ENCODE data around the gene TRIM54.

The TRIM54 gene, protein sequence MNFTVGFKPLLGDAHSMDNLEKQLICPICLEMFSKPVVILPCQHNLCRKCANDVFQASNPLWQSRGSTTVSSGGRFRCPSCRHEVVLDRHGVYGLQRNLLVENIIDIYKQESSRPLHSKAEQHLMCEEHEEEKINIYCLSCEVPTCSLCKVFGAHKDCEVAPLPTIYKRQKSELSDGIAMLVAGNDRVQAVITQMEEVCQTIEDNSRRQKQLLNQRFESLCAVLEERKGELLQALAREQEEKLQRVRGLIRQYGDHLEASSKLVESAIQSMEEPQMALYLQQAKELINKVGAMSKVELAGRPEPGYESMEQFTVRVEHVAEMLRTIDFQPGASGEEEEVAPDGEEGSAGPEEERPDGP

DNA sequence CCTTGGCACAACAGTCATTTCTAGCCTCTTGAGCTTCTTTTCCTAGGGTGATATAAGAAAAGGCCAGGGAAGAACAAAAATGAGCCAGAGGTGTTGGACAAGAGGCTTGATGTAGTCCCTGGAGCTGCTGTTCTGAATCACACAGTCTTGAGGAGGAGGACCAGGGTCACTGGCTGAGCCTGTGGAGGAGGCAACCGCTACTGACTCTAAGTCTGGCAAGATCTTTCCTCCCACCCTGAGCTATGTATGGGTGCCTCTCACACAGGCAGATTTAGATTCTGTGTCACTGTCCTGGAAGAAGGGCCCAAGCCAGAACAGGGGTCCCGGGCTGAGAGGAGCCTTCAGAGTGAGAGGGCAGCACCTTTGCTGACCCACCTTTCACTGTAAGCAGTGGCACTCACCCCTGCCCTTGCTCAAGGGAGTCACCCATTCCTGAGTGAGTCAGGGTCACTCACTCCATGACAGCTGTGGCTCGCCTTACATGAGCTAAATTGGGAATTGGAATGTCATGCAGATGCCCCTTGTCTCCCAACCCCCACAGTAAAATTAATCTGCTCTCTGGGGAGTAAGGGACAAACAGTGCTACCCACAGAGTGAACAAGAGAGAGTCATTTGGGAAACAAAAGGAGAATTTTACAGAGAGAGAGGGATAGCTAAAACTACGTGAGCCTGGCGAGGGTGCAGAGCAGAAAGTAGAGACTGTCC lies at the start of gene TRIM54:
TSS of gene TRIM54 (plus strand) at position 575 of the 705 bp plus-strand sequence. CDS start 303 bp downstream, outside the sequence.
- Histone ChIP-seq H3K27me3 (ENCODE audit: insufficient read depth, low read length, poor library complexity, severe bottlenecking) (no peaks in the 10 kb centered on the region), H3K4me2 (ENCODE audit: low read depth, low read length, poor library complexity, severe bottlenecking) (no peak within 1 kb of the TSS), H3K9ac (ENCODE audit: low read depth, low read length, poor library complexity, severe bottlenecking) (no peak within 1 kb of the TSS), H3K9me3 (ENCODE audit: insufficient read depth, low read depth, low read length) (no peaks in the 10 kb centered on the region), H3K4me3 (ENCODE audit: low read length, poor library complexity, severe bottlenecking) (no peak within 1 kb of the TSS), H3K4me1 (ENCODE audit: insufficient read depth, low read length, poor library complexity, severe bottlenecking) (peaks cover 7% of the 10 kb centered on the region), H4K20me1 (ENCODE audit: insufficient read depth, low read length, poor library complexity, severe bottlenecking) (no peaks in the 10 kb centered on the region), H3F3A (ENCODE audit: low read depth) (no peaks in the 10 kb centered on the region), H3K9me2 (replicated peaks; ENCODE audit: low read depth, low read length) (no peaks in the 10 kb centered on the region), H3K36me3 (ENCODE audit: insufficient read depth, low read length) (no peaks in the 10 kb centered on the region), H3K79me2 (ENCODE audit: insufficient read depth, low read length) (no peaks in the 10 kb centered on the region), H2AFZ (ENCODE audit: low read length) (no peak within 1 kb of the TSS)
- TF ChIP-seq, protein P1, sequence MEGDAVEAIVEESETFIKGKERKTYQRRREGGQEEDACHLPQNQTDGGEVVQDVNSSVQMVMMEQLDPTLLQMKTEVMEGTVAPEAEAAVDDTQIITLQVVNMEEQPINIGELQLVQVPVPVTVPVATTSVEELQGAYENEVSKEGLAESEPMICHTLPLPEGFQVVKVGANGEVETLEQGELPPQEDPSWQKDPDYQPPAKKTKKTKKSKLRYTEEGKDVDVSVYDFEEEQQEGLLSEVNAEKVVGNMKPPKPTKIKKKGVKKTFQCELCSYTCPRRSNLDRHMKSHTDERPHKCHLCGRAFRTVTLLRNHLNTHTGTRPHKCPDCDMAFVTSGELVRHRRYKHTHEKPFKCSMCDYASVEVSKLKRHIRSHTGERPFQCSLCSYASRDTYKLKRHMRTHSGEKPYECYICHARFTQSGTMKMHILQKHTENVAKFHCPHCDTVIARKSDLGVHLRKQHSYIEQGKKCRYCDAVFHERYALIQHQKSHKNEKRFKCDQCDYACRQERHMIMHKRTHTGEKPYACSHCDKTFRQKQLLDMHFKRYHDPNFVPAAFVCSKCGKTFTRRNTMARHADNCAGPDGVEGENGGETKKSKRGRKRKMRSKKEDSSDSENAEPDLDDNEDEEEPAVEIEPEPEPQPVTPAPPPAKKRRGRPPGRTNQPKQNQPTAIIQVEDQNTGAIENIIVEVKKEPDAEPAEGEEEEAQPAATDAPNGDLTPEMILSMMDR (conservative IDR thresholded peaks at IDR 0.05; ENCODE audit: low read length), result no peak
- TF ChIP-seq EZH2phosphoT487 (IDR thresholded peaks at IDR 0.05; ENCODE audit: borderline replicate concordance), result no peak

DNA sequence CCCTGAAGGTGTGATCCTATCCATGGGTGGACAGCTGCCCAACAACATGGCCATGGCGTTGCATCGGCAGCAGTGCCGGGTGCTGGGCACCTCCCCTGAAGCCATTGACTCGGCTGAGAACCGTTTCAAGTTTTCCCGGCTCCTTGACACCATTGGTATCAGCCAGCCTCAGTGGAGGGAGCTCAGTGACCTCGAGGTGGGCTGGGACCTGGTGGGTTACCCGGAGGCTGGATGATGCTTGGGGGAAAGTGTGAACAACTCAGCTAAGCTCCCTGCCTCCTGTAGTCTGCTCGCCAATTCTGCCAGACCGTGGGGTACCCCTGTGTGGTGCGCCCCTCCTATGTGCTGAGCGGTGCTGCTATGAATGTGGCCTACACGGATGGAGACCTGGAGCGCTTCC lies 48.9 kb upstream of the TRIM54 start:
- H3K27me3 ChIP-seq (ENCODE audit: insufficient read depth, low read length, poor library complexity, severe bottlenecking), result no peaks in the 10 kb centered on the region
- H3K9me3 ChIP-seq (ENCODE audit: insufficient read depth, low read depth, low read length), result no peaks in the 10 kb centered on the region
- no peaks in the 10 kb centered on the region for H3F3A ChIP-seq (ENCODE audit: low read depth)
- no peak for TF ChIP-seq EZH2phosphoT487 (IDR thresholded peaks at IDR 0.05; ENCODE audit: borderline replicate concordance)
- TF ChIP-seq, protein P1 (conservative IDR thresholded peaks at IDR 0.05; ENCODE audit: low read length), result no peak
- H3K79me2 ChIP-seq (ENCODE audit: insufficient read depth, low read length), result no peaks in the 10 kb centered on the region
- H3K36me3 ChIP-seq (ENCODE audit: insufficient read depth, low read length), result peaks cover 80% of the 10 kb centered on the region; the same call in 1 of the 2 replicates
- H3K4me1 ChIP-seq (ENCODE audit: insufficient read depth, low read length, poor library complexity, severe bottlenecking), result no peaks in the 10 kb centered on the region
- no peak overlapping the region for H3K9ac ChIP-seq (ENCODE audit: low read depth, low read length, poor library complexity, severe bottlenecking)
- H3K4me3 ChIP-seq (ENCODE audit: low read length, poor library complexity, severe bottlenecking), result no peak overlapping the region
- no peaks in the 10 kb centered on the region for H3K9me2 ChIP-seq (replicated peaks; ENCODE audit: low read depth, low read length)
- no peaks in the 10 kb centered on the region for H4K20me1 ChIP-seq (ENCODE audit: insufficient read depth, low read length, poor library complexity, severe bottlenecking)
- H2AFZ ChIP-seq (ENCODE audit: low read length), result no peak overlapping the region
- H3K4me2 ChIP-seq (ENCODE audit: low read depth, low read length, poor library complexity, severe bottlenecking), result no peak overlapping the region

DNA sequence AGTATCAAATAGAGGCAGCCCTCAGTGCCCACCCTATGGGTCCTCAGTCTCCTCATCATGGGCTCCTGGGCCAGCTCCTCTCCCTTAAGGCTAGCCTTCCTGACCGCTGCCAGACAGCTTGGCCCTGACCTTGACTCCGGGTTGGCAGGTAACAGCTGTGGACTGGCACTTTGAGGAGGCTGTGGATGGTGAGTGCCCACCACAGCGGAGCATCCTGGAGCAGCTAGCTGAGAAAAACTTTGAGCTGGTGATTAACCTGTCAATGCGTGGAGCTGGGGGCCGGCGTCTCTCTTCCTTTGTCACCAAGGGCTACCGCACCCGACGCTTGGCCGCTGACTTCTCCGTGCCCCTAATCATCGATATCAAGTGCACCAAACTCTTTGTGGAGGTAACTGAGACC lies 46.1 kb upstream of the TRIM54 start:
- H3K79me2 ChIP-seq (ENCODE audit: insufficient read depth, low read length), result no peaks in the 10 kb centered on the region
- H3K9me3 ChIP-seq (ENCODE audit: insufficient read depth, low read depth, low read length), result no peaks in the 10 kb centered on the region
- H3K27me3 ChIP-seq (ENCODE audit: insufficient read depth, low read length, poor library complexity, severe bottlenecking), result no peaks in the 10 kb centered on the region
- H3K4me1 ChIP-seq (ENCODE audit: insufficient read depth, low read length, poor library complexity, severe bottlenecking), result no peaks in the 10 kb centered on the region
- H3K4me2 ChIP-seq (ENCODE audit: low read depth, low read length, poor library complexity, severe bottlenecking), result no peak overlapping the region
- TF ChIP-seq EZH2phosphoT487 (IDR thresholded peaks at IDR 0.05; ENCODE audit: borderline replicate concordance), result no peak
- TF ChIP-seq, protein P1 (conservative IDR thresholded peaks at IDR 0.05; ENCODE audit: low read length), result no peak
- no peak overlapping the region for H3K9ac ChIP-seq (ENCODE audit: low read depth, low read length, poor library complexity, severe bottlenecking)
- H3F3A ChIP-seq (ENCODE audit: low read depth), result no peaks in the 10 kb centered on the region
- H3K36me3 ChIP-seq (ENCODE audit: insufficient read depth, low read length), result peaks cover 99% of the 10 kb centered on the region; the same call in 1 of the 2 replicates
- H2AFZ ChIP-seq (ENCODE audit: low read length), result no peak overlapping the region
- no peaks in the 10 kb centered on the region for H4K20me1 ChIP-seq (ENCODE audit: insufficient read depth, low read length, poor library complexity, severe bottlenecking)
- H3K9me2 ChIP-seq (replicated peaks; ENCODE audit: low read depth, low read length), result no peaks in the 10 kb centered on the region
- no peak overlapping the region for H3K4me3 ChIP-seq (ENCODE audit: low read length, poor library complexity, severe bottlenecking)
